Ishikawa (cell line): Measurements from ENCODE around the gene CCL27.

Experiments used
- RAD21 ChIP-seq: IDR thresholded peaks from 2 replicates; pipeline ENCODE4 v1.6.1; 2012; ENCODE audit warnings: low read depth
- TAF1 ChIP-seq: IDR thresholded peaks from 2 replicates; pipeline ENCODE4 v1.6.1; 2012; ENCODE audit warnings: low read depth, mild to moderate bottlenecking
- TCF12 ChIP-seq: IDR thresholded peaks from 2 replicates; pipeline ENCODE4 v1.6.1; 2012; ENCODE audit warnings: low read depth
- TEAD4 ChIP-seq: IDR thresholded peaks from 2 replicates; pipeline ENCODE4 v1.6.1; 2012
- YY1 ChIP-seq: IDR thresholded peaks from 2 replicates; pipeline ENCODE4 v1.6.1; 2012; ENCODE audit warnings: low read depth
- ZBTB7A ChIP-seq: IDR thresholded peaks from 2 replicates; pipeline ENCODE4 v1.6.1; 2012; ENCODE audit warnings: low read depth
- TF ChIP-seq, protein P1 (sequence below): IDR thresholded peaks from 2 replicates; pipeline ENCODE4 v1.6.1; 2012

DNA sequence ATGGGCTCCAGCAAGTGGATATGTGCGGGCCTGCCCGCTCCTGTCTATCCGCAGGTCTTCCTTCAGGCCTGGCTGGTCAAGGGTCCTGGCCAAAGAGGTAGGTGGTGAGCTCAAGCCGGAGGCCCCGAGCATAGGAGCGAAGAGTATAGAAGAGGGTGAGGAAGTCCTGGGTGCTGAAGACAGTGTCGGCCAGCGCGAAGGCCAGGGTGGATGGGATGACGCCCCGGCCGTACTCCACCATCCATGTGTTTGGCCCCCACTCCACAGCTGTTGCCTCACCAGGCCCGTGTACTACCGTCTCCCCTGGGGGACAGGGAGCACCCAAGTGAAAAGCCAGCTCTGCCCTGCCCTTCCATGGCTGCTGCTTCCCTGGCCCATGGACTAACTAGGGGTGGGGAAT lies 26.9 kb downstream of the CCL27 start:
- TF ChIP-seq TCF12 = no peak
- TF ChIP-seq YY1 = no peak
- no peak for TF ChIP-seq RAD21
- TF ChIP-seq ZBTB7A = no peak
- no peak for TF ChIP-seq TEAD4
- TF ChIP-seq, protein P1, sequence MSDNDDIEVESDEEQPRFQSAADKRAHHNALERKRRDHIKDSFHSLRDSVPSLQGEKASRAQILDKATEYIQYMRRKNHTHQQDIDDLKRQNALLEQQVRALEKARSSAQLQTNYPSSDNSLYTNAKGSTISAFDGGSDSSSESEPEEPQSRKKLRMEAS = no peak
- no peak for TF ChIP-seq TAF1
